HFFc6 (cell line): ENCODE results near the gene HIRIP3. TPM values are rescaled to one million over a fixed set of nuclear protein-coding genes. Genes with fewer than 3 reads are reported as not detected.
A peak's percentile ranks its signal among the peaks of the same experiment; 100 is the strongest.

Experiments
- DNase-seq: peaks from one replicate; pipeline ENCODE4 v3.0.0-alpha.2; 2018
- H3K27ac Mint-ChIP-seq: 2 replicates; pipeline ENCODE4 v1.8.0; 2020; ENCODE audit warnings: mild to moderate bottlenecking, mixed read lengths
- H3K27me3 Mint-ChIP-seq: 2 replicates; pipeline ENCODE4 v1.8.0; 2021; ENCODE audit warnings: mild to moderate bottlenecking, moderate library complexity, mixed read lengths; ENCODE audit not compliant: insufficient read depth
- H3K36me3 Mint-ChIP-seq: 2 replicates; pipeline ENCODE4 v1.8.0; 2021; ENCODE audit warnings: low read depth, mixed read lengths
- H3K4me1 Mint-ChIP-seq: 2 replicates; pipeline ENCODE4 v1.8.0; 2020; ENCODE audit warnings: low read depth, mixed read lengths
- H3K4me3 Mint-ChIP-seq: 2 replicates; pipeline ENCODE4 v1.8.0; 2020; ENCODE audit warnings: mild to moderate bottlenecking, moderate library complexity, mixed read lengths
- H3K9me3 Mint-ChIP-seq: 2 replicates; pipeline ENCODE4 v1.8.0; 2020; ENCODE audit warnings: mild to moderate bottlenecking, mixed read lengths
- total RNA-seq, 6 experiments: library from RNA; stranded (reverse); fragmentation: NEBNext Ultra II Directional; extraction: Animal tissue kit (Norgen Biotek cat#: 25700); gene quantifications; 2 replicates in 1 of 6; 3 replicates in 5 of 6; pipeline ENCODE4 v1.2.3, GENCODE V29; 2021
- TF ChIP-seq, protein P1 (sequence below): fragments of 200-600 bp; sonication (generic); IDR thresholded peaks from 2 replicates; pipeline ENCODE4 v1.5.0; 2021; ENCODE audit warnings: antibody characterized with exemption, mild to moderate bottlenecking

Gene HIRIP3
- total RNA-seq, 6 experiments from 2014 or later = 9.8 to 14.4 (median 13.4) TPM

DNA sequence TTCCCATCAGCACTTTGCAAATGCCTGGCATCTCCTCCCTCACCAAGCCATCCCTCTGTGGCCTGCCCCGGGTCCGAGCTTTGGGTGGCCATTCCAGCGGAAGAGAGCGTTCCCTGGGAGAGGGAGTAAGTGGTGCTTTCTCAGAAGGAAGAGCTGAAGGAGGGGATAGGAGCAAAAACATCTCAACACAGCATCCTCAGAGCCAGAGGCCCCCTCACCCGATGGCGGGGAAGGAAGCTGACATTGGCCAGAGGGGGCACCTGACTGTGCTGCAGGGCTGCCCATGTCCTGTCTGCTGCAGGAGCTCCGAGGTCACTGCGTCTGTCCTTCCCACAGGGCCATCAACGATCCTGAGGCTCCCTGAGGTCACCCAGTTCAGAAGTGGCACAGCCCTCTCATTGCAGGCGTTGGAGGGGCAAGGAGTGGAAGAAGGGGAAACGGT is 36.1 kb upstream of the HIRIP3 start:
- peaks cover 6% of the 10 kb centered on the region; the same call in 1 of the 2 replicates for H3K4me1 Mint-ChIP-seq
- TF ChIP-seq, protein P1, sequence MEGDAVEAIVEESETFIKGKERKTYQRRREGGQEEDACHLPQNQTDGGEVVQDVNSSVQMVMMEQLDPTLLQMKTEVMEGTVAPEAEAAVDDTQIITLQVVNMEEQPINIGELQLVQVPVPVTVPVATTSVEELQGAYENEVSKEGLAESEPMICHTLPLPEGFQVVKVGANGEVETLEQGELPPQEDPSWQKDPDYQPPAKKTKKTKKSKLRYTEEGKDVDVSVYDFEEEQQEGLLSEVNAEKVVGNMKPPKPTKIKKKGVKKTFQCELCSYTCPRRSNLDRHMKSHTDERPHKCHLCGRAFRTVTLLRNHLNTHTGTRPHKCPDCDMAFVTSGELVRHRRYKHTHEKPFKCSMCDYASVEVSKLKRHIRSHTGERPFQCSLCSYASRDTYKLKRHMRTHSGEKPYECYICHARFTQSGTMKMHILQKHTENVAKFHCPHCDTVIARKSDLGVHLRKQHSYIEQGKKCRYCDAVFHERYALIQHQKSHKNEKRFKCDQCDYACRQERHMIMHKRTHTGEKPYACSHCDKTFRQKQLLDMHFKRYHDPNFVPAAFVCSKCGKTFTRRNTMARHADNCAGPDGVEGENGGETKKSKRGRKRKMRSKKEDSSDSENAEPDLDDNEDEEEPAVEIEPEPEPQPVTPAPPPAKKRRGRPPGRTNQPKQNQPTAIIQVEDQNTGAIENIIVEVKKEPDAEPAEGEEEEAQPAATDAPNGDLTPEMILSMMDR = no peak

DNA sequence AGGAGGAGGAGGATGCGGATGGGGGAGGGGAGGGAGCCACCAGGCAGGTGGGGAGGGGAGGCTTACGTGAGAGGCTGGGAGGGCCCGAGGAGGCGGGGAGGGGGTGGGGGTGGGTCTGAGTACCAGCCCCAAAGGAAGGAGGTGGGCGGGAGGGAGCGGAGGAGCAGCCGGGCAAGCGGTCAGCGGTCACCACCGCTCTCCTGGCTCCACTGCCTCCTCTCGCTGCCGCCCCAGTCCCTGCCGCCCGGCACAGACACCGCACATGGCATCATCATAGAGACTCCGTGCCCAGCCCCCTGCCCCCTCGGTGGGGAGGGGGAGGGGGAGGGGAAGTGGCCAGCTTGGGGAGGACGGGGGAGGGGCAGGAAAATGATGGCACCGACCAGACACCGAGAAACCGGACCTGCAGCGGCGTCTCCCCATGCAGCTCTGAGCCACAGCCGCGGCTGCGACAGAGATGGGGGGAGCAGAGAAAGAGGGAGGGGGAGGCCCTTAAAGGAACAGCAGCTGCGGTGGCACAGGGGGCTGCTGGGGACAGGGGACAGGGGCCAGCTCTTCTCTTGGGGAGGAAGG is 35.5 kb upstream of the HIRIP3 start, which contains the start of gene TLCD3B:
TLCD3B (minus strand) TSS at position 431 of the 573 bp plus-strand sequence. CDS start 744 bp downstream, outside the sequence.
- no peak for DNase-seq
- Mint-ChIP-seq H3K9me3 (no peaks in the 10 kb centered on the region), H3K27ac (no peak within 1 kb of the TSS), H3K27me3 (peaks cover 54% of the 10 kb centered on the region), H3K4me3 (peak within 1 kb of the TSS; percentile 30; the same call in 1 of the 2 replicates), H3K4me1 (peaks cover 6% of the 10 kb centered on the region; the same call in 1 of the 2 replicates), H3K36me3 (no peaks in the 10 kb centered on the region)
- TF ChIP-seq, protein P1 = no peak

More for the DNA sequence above, 36.1 kb upstream of the HIRIP3 start:
- H3K36me3 Mint-ChIP-seq = no peaks in the 10 kb centered on the region
- no peak for DNase-seq
- H3K4me3 Mint-ChIP-seq = no peak overlapping the region
- H3K27ac Mint-ChIP-seq = no peak overlapping the region
- H3K27me3 Mint-ChIP-seq = peaks cover 52% of the 10 kb centered on the region
- no peaks in the 10 kb centered on the region for H3K9me3 Mint-ChIP-seq

DNA sequence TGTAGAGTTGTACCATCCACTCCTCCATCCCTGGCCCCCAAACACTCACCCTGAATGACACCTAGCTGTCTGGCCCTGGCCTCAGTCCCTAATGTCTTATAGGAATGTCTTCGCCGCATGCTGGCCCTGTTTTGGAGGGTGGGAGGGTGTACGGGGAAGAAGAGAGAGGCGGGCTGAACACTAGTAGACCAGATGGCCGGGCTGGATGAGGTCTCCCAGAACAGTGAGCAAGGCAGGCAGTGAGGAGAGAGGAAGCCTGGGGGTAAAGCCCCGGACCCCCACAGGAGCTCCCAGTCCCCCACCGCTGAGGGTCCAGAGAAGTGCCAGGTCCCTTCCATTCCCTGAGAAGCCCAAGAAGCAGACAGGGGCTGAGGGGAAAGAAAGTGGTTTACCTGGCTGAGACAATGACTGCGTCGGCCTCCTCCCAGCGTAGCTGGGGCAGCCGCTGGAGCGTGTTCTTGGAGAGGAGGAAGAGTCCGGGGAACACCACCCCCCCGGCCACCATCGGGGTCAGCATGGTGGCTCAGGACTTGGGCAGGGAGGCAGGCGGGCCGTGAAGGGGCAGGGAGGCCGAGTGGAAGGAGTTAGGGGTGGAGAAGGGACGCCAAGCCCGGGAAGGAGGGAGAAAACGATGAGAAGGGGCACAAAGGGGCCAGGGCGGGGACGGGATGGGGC is 34.7 kb upstream of the HIRIP3 start:
- H3K27ac Mint-ChIP-seq = no peak overlapping the region
- H3K4me3 Mint-ChIP-seq = no peak overlapping the region
- H3K4me1 Mint-ChIP-seq = peaks cover 6% of the 10 kb centered on the region; the same call in 1 of the 2 replicates
- H3K9me3 Mint-ChIP-seq = no peaks in the 10 kb centered on the region
- H3K27me3 Mint-ChIP-seq = peaks cover 47% of the 10 kb centered on the region
- no peaks in the 10 kb centered on the region for H3K36me3 Mint-ChIP-seq
- TF ChIP-seq, protein P1 = no peak
- no peak for DNase-seq

DNA sequence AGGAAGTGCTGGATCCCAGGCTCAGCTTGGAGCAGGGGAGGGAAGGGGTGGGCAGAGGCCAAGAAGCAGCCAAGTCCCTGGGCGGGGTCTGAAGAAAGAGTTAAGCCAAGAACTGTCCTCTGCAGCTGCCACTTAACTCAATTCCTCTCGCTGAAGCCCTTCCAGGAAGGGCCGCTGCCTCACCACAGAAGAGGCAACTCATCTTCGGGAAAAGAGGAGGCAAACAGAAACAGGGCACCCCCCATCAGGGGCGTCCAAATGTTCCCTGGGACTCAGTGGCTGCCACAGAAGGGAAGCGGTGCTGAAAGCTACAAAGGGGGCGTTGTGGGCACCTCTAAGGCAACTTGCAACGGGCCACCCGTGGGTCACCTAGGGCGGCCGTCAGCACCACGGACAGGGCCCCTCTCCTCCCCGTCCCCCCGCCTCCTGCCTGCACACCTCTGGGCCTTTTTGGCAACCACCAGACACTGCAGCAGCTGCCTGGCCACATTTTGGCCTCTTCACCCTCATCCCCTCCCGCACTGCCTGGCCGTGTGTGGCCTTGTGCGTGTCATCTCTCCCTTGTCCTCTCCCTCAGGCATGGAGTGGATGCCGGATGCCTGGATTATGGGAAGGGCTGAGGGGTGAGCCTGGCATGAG is 33.1 kb upstream of the HIRIP3 start:
- H3K4me3 Mint-ChIP-seq = no peak overlapping the region
- TF ChIP-seq, protein P1 = no peak
- no peaks in the 10 kb centered on the region for H3K9me3 Mint-ChIP-seq
- H3K4me1 Mint-ChIP-seq = peaks cover 6% of the 10 kb centered on the region; the same call in 1 of the 2 replicates
- DNase-seq = no peak
- peaks cover 48% of the 10 kb centered on the region for H3K27me3 Mint-ChIP-seq
- no peak overlapping the region for H3K27ac Mint-ChIP-seq
- no peaks in the 10 kb centered on the region for H3K36me3 Mint-ChIP-seq

DNA sequence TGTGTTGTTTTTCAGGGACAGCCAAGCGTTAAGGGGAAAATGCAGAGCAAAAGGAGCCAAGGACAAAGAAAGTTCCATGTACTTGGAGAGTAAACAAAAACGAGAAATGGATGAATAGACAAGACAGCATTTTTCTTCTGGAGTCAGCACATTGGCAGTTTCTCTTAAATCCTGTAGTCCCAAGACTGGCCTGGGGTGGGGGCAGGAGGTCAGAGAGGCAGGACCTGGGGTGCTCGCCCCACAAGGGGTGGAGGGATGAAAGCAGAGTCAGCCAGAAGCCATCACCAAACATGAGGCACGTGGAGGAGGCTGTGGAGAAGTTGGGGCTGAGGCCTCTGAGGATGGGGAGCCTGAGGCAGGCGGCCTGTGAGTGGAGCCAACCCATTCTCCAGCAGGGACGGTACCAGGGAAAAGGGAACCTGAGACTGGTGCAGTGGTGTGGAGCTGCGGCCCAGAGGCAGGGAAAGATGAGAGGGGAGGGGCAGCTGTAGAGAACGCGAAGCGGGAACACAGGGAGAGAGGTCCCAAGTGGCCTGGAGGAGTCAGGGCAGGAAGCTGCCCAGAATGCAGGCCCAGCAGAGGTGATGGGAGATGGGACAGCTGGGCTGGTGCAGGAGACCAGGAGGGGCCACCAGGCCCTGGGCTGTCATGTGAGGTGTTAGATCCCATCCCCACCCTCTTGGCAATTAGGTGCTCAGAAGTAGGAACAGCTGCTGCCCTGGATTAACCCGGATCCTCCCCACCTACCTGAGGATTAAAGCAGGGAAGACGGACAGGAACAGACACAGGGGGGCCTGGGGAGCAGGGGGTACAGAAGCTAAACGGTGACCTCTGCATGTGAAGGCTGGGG is 32.4 kb upstream of the HIRIP3 start:
- Mint-ChIP-seq H3K4me3 (no peak overlapping the region), H3K36me3 (no peaks in the 10 kb centered on the region), H3K9me3 (no peaks in the 10 kb centered on the region), H3K27ac (no peak overlapping the region), H3K4me1 (peaks cover 6% of the 10 kb centered on the region; the same call in 1 of the 2 replicates), H3K27me3 (peaks cover 47% of the 10 kb centered on the region)
- TF ChIP-seq, protein P1 = no peak
- DNase-seq = no peak
